Endothelial cell of umbilical vein (primary cell): ENCODE data around the gene EDN2. TPM values are rescaled to one million over a fixed set of nuclear protein-coding genes. Genes with fewer than 3 reads are reported as not detected.

ENCODE experiments used
- BruUV-seq: library from RNA; stranded (reverse); fragments of 400-500 nt; replicated peaks from 2 replicates; lab custom pipeline; 2021; lab: Mats Ljungman, UMichigan
- CTCF ChIA-PET: fragments of 300-600, 350-600 bp; sonication (Branson Sonifier 250); formaldehyde crosslinking; loops from one replicate; lab custom pipeline; 2021; ENCODE audit warnings: antibody characterized with exemption, inconsistent platforms; lab: Charles Lee
- POLR2A ChIA-PET: fragments of 300-600, 350-600 bp; sonication (Branson Sonifier 250); formaldehyde crosslinking; loops from one replicate; lab custom pipeline; 2021; ENCODE audit warnings: antibody characterized with exemption, inconsistent platforms; lab: Charles Lee
- DNase-seq: peaks from one replicate; pipeline ENCODE4 v3.0.0-alpha.2; 2011; ENCODE audit warnings: low read depth, low spot score
- FAIRE-seq: peaks from 2 replicates; lab custom pipeline; 2011; peaks lifted over from hg19 to GRCh38; lab: Jason Lieb, UNC
- H2AFZ ChIP-seq: 2 replicates; pipeline ENCODE4 v1.6.0; 2012; ENCODE audit warnings: low read depth, low read length, control low read depth, inconsistent platforms
- H3K27ac ChIP-seq: 2 replicates; pipeline ENCODE4 v1.5.1; 2011; ENCODE audit warnings: low read depth, mild to moderate bottlenecking, control low read depth, low read length, moderate library complexity; ENCODE audit not compliant: insufficient read depth
- H3K27me3 ChIP-seq, 2 experiments: 2 replicates each; pipeline versions ENCODE4 v1.6.0 to v1.6.1; 2011; ENCODE audit warnings: low read length in 2 of 2, mixed read lengths in 1 of 2; ENCODE audit not compliant: control insufficient read depth in 2 of 2, insufficient read depth in 2 of 2
- H3K36me3 ChIP-seq, 2 experiments: 2 replicates in 1 of 2; 3 replicates in 1 of 2; pipeline ENCODE4 v1.5.1; 2011; ENCODE audit warnings: low read length in 2 of 2, mild to moderate bottlenecking in 1 of 2, moderate library complexity in 1 of 2; ENCODE audit not compliant: control insufficient read depth in 2 of 2, insufficient read depth in 2 of 2; ENCODE audit errors: extremely low read depth in 1 of 2
- H3K4me1 ChIP-seq: 3 replicates; pipeline ENCODE4 v1.5.1; 2011; ENCODE audit warnings: mild to moderate bottlenecking, low read length; ENCODE audit not compliant: control insufficient read depth, insufficient read depth; ENCODE audit errors: extremely low read depth
- H3K4me2 ChIP-seq: 2 replicates; pipeline ENCODE4 v1.6.1; 2011; ENCODE audit warnings: low read length, control low read depth, mixed read lengths; ENCODE audit not compliant: insufficient read depth
- H3K4me3 ChIP-seq, 3 experiments: fragments of 200-600 bp in 1 of 3; sonication (generic), shearing (Covaris generic) in 1 of 3; replicated peaks in 1 of 3; 2 replicates each; pipeline ENCODE4 v1.5.1; 2011 to 2016; ENCODE audit warnings: control low read depth in 3 of 3, low read length in 3 of 3, mild to moderate bottlenecking in 2 of 3, inconsistent platforms in 1 of 3, low read depth in 1 of 3, moderate library complexity in 1 of 3; ENCODE audit not compliant: insufficient read depth in 1 of 3
- H3K79me2 ChIP-seq: 2 replicates; pipeline ENCODE4 v1.6.0; 2012; ENCODE audit warnings: low read length, inconsistent platforms; ENCODE audit not compliant: control insufficient read depth, insufficient read depth
- H3K9ac ChIP-seq: replicated peaks from 2 replicates; pipeline ENCODE3; 2011; ENCODE audit warnings: low read length, control low read depth; ENCODE audit not compliant: insufficient read depth; ENCODE audit errors: extremely low read depth
- H3K9me1 ChIP-seq: replicated peaks from 3 replicates; pipeline ENCODE4 v1.6.0; 2011; ENCODE audit warnings: mild to moderate bottlenecking, low read length; ENCODE audit not compliant: control insufficient read depth, insufficient read depth; ENCODE audit errors: extremely low read depth
- H3K9me3 ChIP-seq: replicated peaks from 2 replicates; pipeline ENCODE4 v1.5.1; 2012; ENCODE audit warnings: low read length, inconsistent platforms; ENCODE audit not compliant: control insufficient read depth, insufficient read depth
- H4K20me1 ChIP-seq: replicated peaks from 2 replicates; pipeline ENCODE3; 2011; ENCODE audit warnings: mild to moderate bottlenecking, low read length; ENCODE audit not compliant: control insufficient read depth, insufficient read depth; ENCODE audit errors: extremely low read depth
- EZH2 ChIP-seq: IDR thresholded peaks from 2 replicates; pipeline ENCODE4 v1.6.1; 2012; ENCODE audit warnings: borderline replicate concordance, low read depth, mild to moderate bottlenecking, moderate library complexity, low read length, inconsistent platforms; ENCODE audit not compliant: severe bottlenecking
- FOS ChIP-seq: IDR thresholded peaks from 2 replicates; pipeline ENCODE4 v1.6.1; 2011; ENCODE audit warnings: mild to moderate bottlenecking, low read length, moderate library complexity, borderline replicate concordance; ENCODE audit not compliant: insufficient read depth
- GATA2 ChIP-seq: IDR thresholded peaks from 2 replicates; pipeline ENCODE4 v1.7.0; 2011; ENCODE audit warnings: low read depth, mild to moderate bottlenecking, moderate library complexity, mixed read lengths, low read length; ENCODE audit not compliant: insufficient read length, insufficient read depth
- JUN ChIP-seq: IDR thresholded peaks from 2 replicates; pipeline ENCODE4 v1.6.1; 2011; ENCODE audit warnings: borderline replicate concordance, low read depth; ENCODE audit not compliant: insufficient read length, insufficient read depth
- MYC ChIP-seq: IDR thresholded peaks from one replicate; pipeline ENCODE4 v1.6.1; 2011; ENCODE audit warnings: mild to moderate bottlenecking, low read depth, low read length
- POLR2A ChIP-seq: IDR thresholded peaks from 2 replicates; pipeline ENCODE4 v1.6.1; 2012; ENCODE audit warnings: low read depth, mild to moderate bottlenecking, control low read depth, low read length
- POLR2AphosphoS5 ChIP-seq: IDR thresholded peaks from 2 replicates; pipeline ENCODE4 v1.6.1; 2012; ENCODE audit warnings: low read depth, mild to moderate bottlenecking, control low read depth, low read length, moderate library complexity; ENCODE audit not compliant: insufficient read depth
- dilution Hi-C: fragments of 300-500 bp; cut with MboI; formaldehyde crosslinking; loops from one replicate; pipeline ENCODE4 v1.15.0; 2019; ENCODE audit warnings: low sequenced_read_pairs; ENCODE audit not compliant: extremely low pct_ligation_motif_present
- intact Hi-C: fragments of 100-400 bp; cut with micrococcal nuclease; formaldehyde crosslinking; loops from one replicate; pipeline ENCODE4 v1.10.0; 2022
- polyA plus RNA-seq, 4 experiments: library from polyadenylated mRNA; depleted of rRNA in 3 of 4; stranded (reverse) in 3 of 4; unstranded in 1 of 4; fragments of >200 nt; gene quantifications; 2 replicates each; pipeline versions ENCODE4 v1.2.1 to v1.2.3, GENCODE V29; 2011 to 2012; ENCODE audit warnings: missing spikeins in 1 of 4
- total RNA-seq: library from RNA; stranded (reverse); gene quantifications from 2 replicates; pipeline ENCODE4 v1.2.3, GENCODE V29; 2021
- TF ChIP-seq, protein P1 (sequence below): IDR thresholded peaks from 2 replicates; pipeline ENCODE4 v1.6.1; 2011; ENCODE audit not compliant: insufficient read depth, insufficient read length
- TF ChIP-seq, protein P2 (sequence below), 2 donors: IDR thresholded peaks; 1 replicate in 1 of 2; 2 replicates in 1 of 2; pipeline ENCODE4 v1.5.1; 2011; ENCODE audit warnings: low read length in 2 of 2, mild to moderate bottlenecking in 2 of 2, moderate library complexity in 2 of 2, control low read depth in 1 of 2, inconsistent platforms in 1 of 2, low read depth in 1 of 2; ENCODE audit not compliant: insufficient read depth in 1 of 2; ENCODE audit errors: extremely low read depth in 1 of 2

The EDN2 gene
- total and polyA plus RNA-seq, 2 donors (not counting 3 experiments of a cell fraction or from before 2014, with no cell fraction given): not detected

- FAIRE-seq: no peak
- CTCF ChIA-PET: interaction anchor here (2.1 kb wide), 1 partner anchor 9 kb away, joined by 9 read pairs; no protein-coding TSS in a partner anchor
- no TSS peak for BruUV-seq
These were observed 22.7 kb upstream of the EDN2 start for GRCh38 chr1:41507110-41507720.

DNA sequence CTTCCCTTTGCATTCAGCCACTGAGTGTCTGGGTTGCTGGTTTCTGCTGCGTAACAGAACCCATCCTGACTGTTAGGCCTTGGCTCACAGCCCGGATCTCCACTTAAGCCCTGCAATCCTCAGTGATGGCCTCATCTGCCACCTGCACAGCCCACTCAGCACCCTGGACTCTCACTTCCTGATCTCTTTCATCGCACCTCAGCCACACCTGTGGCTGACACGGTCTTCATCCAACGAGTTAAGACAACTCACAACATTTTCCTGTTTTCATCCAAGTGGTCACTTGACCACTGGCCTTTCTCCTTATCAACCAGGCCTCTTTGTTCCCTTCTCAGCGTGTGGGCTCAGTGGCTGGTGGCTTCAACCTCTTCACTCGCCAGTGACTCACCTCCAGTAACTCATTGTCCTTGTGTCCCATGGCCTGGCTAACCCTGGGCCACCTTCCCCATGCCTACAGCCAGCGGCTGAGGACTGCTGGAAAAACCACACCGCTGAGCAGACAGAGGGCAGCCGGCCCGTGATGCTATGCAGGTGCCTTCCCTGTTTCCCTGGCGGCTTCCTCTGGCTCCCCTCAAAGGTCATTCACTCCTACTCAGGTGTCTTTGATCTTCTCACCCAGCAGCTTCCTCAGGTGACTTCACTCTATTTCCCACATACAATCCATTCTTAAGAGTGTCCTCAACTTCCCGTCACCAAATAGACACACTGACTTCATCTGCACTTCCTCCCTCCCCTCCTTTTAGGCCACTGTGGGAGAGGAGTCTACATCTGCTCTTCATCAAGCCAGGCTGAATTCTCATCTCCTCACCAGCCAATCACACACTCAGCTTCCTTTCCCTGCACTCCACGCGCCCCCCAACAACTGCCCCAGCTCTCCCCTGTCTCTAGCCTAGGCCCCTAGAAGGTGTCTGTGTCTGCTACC lies 19.9 kb upstream of the EDN2 start:
- CTCF ChIA-PET: no interaction called here
- Histone ChIP-seq H3K9me1 (no peaks in the 10 kb centered on the region), H3K36me3 (no peaks in the 10 kb centered on the region), H2AFZ (no peak overlapping the region), H3K79me2 (no peaks in the 10 kb centered on the region), H3K9ac (no peak overlapping the region), H3K9me3 (no peaks in the 10 kb centered on the region), H3K4me2 (no peak overlapping the region), H3K27me3 (no peaks in the 10 kb centered on the region), H3K4me3 (no peak overlapping the region), H3K4me1 (no peaks in the 10 kb centered on the region), H4K20me1 (no peaks in the 10 kb centered on the region), H3K27ac (no peak overlapping the region)
- intact Hi-C loops: no loop called here
- no peak for TF ChIP-seq POLR2A
- TF ChIP-seq POLR2AphosphoS5: no peak
- TF ChIP-seq, protein P1, sequence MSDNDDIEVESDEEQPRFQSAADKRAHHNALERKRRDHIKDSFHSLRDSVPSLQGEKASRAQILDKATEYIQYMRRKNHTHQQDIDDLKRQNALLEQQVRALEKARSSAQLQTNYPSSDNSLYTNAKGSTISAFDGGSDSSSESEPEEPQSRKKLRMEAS: no peak
- TF ChIP-seq FOS: no peak
- TF ChIP-seq, protein P2, sequence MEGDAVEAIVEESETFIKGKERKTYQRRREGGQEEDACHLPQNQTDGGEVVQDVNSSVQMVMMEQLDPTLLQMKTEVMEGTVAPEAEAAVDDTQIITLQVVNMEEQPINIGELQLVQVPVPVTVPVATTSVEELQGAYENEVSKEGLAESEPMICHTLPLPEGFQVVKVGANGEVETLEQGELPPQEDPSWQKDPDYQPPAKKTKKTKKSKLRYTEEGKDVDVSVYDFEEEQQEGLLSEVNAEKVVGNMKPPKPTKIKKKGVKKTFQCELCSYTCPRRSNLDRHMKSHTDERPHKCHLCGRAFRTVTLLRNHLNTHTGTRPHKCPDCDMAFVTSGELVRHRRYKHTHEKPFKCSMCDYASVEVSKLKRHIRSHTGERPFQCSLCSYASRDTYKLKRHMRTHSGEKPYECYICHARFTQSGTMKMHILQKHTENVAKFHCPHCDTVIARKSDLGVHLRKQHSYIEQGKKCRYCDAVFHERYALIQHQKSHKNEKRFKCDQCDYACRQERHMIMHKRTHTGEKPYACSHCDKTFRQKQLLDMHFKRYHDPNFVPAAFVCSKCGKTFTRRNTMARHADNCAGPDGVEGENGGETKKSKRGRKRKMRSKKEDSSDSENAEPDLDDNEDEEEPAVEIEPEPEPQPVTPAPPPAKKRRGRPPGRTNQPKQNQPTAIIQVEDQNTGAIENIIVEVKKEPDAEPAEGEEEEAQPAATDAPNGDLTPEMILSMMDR (IDR thresholded peaks at IDR 0.05; ENCODE audit: extremely low read depth in 1 of 2, insufficient read depth in 1 of 2, low read depth in 1 of 2, low read length in 2 of 2): no peak
- no peak for TF ChIP-seq JUN
- TF ChIP-seq MYC: no peak
- TF ChIP-seq EZH2: no peak
- TF ChIP-seq GATA2: no peak
- FAIRE-seq: no peak
- dilution Hi-C loops: no loop called here
- no peak for DNase-seq
- no TSS peak for BruUV-seq
- POLR2A ChIA-PET: no interaction called here

More at GRCh38 chr1:41507110-41507720, 22.7 kb upstream of the EDN2 start:
- POLR2A ChIA-PET: no interaction called here
- H3K9me3 ChIP-seq: no peaks in the 10 kb centered on the region
- no peak overlapping the region for H3K4me3 ChIP-seq
- no peaks in the 10 kb centered on the region for H3K36me3 ChIP-seq
- dilution Hi-C loops (no loop called here), intact Hi-C loops (no loop called here)
- H3K27me3 ChIP-seq: no peaks in the 10 kb centered on the region
- H4K20me1 ChIP-seq: no peaks in the 10 kb centered on the region
- H3K79me2 ChIP-seq: no peaks in the 10 kb centered on the region
- no peak for DNase-seq
- TF ChIP-seq FOS (no peak), MYC (no peak), POLR2AphosphoS5 (no peak), GATA2 (no peak), POLR2A (no peak)
- H3K4me2 ChIP-seq: no peak overlapping the region
- H3K9me1 ChIP-seq: no peaks in the 10 kb centered on the region
- H3K27ac ChIP-seq: no peak overlapping the region
- no peak overlapping the region for H3K9ac ChIP-seq
- H2AFZ ChIP-seq: no peak overlapping the region
- no peaks in the 10 kb centered on the region for H3K4me1 ChIP-seq
